GM18498 (cell line): ENCODE data around the gene PDZD2.
"Not testable (repeated sequence)": the region's sequence is repeated elsewhere in the genome, so short reads cannot be mapped to it uniquely, and the experiment has no call there.

Experiments used
- ATAC-seq: cut with Tn5 transposase; IDR thresholded peaks from one replicate; pipeline ENCODE4 v1.9.1; 2021; ENCODE audit warnings: mild to moderate bottlenecking, moderate library complexity; ENCODE audit not compliant: unreplicated experiment

The PDZD2 gene

DNA sequence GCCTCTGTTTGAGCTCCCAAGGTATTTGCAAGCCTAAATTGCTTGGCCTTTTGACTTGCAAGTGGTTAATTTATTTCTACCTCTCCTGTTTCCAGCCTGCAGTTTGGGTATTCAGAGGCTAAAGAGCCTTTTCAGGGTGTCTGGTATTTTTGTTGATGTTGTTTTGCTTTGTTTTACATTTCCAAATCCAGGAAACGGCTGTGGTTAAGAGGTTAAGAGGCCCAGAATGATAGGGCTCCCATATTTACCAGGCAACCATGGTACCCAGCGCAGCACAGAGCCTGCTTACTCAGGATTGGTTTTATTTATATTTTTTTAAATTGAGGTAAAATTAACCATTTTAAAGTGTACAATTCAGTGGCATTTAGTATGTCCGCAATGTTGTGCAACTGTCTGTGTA is 92.1 kb downstream of the PDZD2 start:
- no peak for ATAC-seq

DNA sequence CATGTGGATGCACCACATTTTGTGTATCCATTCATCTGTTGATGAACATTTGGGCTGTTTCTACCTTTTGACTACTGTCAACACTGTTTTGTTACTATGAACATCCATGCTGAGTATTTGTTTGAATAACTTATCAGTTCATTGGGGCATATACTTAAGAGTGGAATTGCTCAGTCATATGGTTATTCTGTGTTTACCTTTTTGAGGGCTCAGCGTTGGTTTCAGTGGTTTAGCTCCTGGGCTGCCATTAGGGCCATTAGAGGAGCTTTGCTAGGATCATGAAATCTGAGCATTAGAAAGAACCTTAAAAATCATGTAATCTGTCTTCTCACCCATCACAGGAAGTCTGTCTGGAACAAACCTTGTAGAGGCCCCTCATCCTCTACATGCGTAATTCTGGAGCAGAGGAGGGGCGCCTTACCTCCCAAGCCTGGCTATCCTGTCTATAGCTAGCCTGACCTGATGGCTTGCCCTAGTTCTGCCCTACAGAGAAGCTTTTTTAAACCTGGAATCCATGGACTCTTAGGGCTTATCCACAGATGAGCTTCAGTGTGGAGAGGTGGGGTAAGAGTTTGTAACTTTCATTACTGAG is 92.9 kb downstream of the PDZD2 start:
- ATAC-seq = no peak

DNA sequence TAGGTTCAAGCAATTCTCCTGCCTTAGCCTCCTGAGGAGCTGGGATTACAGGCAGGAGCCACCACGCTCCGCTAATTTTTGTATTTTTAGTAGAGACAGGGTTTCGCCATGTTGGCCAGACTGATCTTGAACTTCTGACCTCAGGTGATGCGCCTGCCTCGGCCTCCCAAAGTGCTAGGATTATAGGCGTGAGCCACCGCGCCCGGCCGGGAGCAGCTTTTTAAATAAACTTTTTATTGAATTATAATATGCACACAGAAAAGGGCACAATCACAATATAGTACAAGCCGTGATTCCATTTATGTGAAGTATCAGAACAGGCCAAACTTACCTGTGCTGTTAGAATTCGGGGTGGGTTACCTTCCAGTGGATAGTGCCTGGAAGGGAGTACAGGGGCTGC is 93.9 kb downstream of the PDZD2 start:
- not testable (repeated sequence) for ATAC-seq

DNA sequence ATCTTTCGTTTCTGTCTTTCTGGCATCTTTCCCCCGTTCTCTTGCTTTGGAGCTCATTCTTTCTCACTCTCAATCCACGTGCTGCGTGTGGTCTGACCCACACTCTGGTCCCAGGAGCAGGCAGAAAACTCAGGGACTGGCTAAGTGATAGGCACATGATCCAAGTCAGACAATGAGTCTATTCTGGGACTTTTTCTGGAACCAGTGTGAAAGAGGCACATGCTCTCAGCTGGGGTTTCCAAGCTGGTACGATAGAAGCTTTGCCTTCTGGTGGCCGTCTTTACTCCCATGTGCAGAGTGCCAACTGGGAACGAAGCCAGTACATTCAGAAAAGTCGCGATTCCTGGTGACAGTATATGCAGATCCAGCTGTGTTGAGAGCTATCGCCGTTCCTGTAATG is 94.4 kb downstream of the PDZD2 start:
- no peak for ATAC-seq

DNA sequence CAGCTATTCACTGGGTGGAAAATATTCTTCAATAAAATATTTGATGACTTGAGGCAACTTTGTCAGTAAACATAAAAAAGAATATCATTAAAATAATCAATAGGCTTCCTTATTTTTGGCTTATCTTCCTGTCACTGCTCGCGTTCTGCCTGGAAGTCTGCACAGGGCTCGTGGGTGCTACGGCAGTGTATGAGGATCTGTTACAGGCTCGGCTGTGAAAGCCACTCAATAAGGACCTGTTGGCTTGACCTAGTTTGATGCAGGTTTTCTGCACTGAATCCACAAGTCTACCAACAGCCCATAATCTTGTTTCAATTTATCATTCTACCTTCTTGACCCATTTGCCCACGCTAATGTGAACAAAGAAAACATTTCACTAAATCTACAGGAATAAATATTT is 97.2 kb downstream of the PDZD2 start:
- ATAC-seq = no peak

DNA sequence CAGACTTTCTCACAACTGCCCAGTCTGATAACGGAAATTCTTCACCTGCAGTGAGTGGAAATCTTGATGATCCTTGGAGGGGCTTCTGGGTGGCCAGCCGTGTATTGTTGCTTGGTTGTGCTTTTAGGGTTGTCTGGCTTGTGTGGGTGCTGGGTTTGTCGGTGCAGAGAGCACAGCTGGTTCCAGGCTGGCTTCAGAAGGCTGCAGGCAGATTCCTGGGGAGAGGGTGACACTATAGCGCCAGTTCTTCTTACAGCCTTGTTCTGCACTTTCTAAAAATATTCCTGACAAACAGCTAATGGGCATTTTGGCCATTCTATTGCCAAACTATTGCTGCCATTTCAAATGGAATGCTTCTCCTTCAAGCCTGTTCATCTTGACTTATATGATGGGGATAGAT is 99.3 kb downstream of the PDZD2 start:
- no peak for ATAC-seq

DNA sequence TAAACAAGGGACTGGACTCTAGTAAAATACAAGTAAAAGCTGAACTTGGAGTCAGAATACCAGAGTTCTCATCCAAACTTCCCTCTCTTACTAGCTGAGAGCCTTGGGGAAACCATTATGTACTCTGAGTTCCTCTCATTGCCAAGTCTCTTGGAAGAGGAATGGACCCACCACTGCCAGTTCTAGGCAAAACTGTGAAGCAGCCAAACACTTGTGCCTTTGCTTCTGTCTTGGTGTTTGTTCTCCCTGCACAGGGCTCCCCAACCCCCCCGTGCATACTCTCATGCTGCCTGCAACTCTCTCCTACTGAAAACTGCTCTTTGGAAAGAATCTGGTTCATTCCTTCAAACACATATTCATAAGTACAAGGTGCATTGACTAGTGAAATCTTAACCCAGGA is 102.6 kb downstream of the PDZD2 start:
- no peak for ATAC-seq

DNA sequence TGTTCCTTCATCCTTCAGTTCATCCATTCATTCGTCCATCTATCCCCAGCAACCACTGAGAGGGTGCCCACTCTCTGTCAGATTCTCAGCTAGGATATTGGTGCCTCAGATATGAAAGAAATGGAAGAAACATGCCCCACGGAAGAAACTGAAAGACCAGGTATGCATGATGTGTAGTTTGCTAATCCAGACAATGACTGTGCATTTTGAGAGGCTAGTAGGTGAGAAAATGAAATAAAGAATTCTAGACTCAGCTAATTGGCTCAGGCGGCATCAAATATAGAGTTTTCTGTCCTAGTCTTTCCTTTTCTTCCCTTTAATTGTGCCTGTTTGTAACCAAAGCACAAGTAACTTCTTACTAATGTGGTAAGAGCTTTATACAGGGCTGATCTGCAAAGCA is 104.7 kb downstream of the PDZD2 start:
- no peak for ATAC-seq

DNA sequence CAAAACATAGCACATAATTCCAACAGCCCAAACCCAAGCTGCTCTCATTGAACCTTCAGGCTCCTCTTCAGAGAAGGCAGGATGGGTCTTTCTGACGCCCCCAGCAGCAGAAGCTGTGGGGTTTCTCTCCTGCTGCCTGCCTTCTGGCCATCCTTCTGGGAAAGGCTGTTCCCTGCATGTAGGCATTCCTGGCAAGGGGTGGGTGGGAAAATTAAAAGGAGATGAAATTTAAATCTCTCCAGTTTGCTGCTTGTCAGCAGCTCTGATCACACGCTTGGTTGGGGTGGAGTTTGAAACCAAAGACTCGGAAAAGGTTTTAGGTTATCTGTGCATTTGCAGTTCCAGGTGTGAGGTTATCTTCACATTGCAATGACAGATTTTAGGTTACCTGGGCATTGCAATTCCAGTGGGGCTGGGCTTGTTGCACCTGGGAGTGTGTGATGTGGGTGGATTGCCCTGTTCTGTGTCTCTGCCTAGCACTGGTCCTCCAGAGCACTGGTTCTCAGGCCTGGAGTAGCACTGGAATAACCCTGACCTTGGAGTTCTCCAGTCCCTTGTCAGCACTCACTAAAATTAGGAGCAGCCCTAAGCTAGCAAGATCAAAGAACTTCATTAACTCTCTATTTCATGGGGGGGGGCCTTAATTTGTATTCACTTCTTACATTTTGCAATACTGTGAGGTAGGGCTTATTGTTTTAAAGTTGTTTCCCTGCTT is 109.7 kb downstream of the PDZD2 start:
- no peak for ATAC-seq

DNA sequence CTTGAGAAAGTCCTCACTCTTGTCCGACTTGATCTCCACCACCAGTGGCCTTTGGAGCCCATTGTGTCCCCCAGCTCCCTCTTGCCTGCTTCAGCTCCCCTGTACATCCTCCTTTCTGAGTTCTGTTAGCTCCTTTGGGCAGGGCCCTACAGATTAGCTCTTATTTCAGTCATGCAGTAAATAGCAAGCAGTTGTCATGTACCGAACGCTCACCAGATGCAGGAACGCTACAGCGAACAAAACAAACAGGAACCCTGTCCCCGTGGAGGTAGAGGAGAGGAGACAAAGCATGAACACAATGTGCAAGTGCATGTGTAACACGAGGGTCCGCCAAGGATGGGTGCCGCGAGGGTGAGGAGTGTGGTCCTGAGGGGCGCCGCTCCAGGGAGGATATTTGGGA is 111.3 kb downstream of the PDZD2 start:
- no peak for ATAC-seq

DNA sequence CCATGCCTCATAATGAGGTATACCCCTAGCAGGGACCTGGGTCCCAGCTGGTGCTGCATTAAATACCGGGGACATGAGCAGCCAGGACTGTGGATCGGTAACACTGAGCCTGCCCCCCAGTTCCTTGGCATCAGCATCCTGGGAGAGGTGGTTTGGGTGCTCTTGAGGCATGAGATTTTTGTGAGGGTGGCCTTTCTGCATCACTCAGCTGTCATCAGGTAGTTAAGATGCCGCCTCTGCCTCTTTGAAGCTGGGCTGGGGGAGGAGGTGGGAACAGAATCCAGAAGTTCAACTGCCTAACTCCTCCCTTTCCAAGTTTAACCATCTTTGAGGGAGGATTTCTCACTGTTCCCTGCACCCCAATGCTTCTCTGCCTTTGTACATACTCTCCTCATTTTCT is 112.7 kb downstream of the PDZD2 start:
- ATAC-seq = no peak

DNA sequence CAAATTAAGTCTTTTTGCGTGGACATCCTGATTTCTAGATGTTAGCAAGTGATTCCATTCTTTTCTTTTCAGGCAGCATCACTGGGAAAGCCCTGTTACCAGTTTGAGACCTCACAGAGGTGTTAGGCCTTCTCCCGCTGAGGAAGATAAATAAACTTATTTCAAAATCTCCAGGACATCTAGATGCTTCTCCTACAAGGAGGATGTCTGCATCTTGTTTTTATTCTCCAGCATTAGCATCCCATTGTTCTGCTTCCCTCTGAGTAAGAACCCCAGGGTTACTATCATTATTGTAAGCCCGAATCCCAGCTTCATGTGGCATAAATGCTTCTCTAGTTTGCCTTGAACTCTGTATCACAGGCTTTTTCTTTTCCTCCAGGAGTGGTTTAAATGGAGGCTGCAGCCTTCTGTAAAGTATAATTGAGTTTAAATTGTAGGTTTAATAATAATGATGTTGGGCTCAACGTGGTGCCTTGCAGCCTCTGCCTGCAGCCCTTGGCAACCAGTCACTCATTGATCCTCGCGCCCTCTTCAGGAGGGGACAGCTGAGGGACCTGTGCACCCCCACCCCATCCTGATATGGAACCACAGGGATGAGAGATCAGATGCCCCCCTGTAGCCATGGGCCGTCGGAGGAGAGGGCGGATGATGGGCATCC is 114.9 kb downstream of the PDZD2 start:
- ATAC-seq = no peak

DNA sequence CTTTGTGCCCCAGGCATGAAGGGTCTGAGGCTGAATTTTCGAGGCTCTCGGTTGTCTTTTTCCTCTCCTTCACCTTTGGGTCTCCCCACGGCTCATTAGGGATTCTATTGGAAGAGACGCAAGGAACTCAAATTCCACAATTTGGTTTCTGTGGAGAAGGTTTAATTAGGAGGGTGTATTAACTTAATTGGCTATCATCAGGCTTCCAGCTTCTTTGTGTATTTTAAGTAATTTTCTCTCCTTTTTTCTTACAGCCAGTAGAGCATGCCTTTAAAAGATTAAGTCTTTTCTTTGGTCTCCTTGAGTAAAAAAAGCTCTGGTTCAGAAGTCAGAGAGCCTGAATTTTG is 115.4 kb downstream of the PDZD2 start:
- ATAC-seq = no peak

DNA sequence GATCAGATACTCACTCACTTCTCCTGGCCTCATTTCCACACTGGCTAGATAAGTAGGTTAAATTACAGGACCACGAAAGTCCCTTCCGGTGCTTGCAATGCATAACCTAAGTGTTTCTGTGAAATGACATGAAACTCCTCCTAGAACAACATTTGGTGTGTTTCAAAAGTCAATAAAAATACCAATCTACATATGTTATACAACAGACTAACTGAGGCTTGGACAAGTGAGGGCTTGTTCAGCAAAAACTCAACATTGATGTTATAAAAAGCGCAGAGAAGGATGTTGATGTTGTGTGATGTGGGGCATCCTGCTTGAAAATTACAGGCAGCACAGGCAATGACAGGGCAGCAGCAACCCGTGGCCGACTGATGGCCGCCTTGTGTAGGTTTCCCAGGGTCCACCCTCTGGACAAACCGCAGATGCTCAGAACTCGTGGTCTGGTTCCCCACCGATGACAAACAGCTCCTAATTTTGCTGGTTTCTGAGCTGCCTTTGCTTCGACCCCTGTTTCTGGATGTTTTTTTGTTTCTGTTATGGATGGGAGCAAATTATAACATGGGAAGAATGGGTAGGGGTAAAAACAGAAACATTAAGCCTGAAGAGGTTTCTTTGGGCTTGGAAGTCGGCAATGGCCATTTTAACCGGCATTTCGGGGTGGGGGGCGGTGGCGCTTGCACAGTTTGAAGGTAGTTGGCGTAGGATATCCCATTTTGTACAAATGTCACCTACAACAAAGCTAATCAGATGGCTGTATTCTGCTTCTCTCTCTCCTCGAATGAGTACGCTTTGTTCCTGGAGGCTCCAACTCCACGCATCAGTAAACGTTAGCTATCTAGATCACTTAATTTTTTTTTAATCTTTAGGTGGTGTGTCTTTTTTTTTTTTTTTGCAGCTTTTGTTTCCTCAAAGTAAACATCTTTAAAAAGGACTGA is 116.1 kb downstream of the PDZD2 start:
- ATAC-seq = no peak

DNA sequence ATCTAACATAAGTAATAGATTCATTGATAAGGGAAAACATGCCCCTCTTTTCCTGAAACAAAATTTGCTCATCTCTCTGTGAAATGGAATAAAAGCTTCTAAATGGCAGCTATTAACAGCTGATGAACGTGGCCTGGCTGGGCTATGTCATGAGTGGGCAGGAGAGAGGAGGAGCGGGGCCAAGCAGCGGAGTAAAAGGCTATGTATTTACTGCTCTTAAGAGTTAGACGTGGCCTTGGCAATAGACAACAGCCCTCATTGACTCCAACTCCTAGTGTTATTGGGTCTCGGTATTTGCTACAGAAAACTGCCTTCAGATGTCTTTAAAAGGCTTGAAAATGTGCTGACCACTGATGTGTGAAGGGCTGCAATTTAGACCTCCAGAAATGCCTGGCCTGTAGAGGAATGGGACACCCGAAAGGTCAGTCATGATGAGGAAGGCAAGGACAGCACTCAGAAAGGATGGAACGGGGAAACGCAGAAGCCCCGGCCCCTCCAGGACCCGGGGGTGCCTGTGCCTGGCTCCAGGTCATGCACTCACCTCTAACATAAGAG is 116.8 kb downstream of the PDZD2 start:
- ATAC-seq = no peak

DNA sequence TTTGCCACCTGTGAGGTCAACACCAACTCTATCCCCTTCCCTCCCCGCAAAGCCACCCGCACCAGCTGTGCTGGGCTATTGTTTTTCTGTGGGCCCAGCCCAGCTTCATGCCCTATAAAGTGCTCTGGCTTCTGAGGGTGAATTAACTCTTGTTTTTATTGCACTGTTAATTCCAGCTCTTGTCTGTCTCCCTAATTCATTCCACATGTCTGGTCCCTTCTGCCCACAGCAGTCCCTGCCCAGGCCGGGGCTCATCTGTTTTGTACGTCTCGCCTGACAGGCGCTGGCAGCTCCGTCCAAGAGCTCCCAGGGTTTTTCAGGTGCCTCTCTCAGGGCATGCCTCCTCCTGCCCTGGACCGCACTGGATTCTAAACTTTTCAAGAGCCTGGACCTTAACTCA is 118.9 kb downstream of the PDZD2 start:
- ATAC-seq = no peak

DNA sequence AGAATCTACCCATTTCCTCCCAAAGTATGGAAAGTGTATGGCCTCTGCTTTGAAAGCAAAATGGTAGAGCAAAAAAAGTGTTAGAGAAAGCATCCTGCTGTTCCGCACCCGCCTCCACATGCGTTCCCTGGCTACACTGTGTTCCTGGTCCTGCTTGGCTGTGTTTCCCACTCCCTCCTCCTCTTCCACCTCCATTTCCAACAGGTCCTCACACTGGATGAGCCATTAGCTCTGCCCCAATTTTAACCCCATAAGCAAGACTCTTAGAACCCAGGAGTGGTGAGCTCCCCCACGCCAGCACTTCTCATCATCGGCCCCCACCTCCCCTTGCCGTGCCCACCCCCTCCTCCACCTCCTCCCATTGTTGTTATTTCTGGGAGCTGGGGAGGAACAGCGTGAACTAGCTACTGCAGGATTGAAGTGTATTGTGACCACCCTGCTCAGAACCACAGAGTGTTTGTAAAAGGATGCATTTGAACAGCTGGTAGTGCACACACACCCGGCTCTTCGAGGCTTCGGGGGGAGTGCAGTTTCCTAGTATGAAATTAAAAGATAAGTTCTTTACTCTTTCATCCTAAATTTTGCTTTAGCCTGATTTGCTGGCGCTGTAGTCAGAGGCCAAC is 120.0 kb downstream of the PDZD2 start:
- ATAC-seq = no peak

DNA sequence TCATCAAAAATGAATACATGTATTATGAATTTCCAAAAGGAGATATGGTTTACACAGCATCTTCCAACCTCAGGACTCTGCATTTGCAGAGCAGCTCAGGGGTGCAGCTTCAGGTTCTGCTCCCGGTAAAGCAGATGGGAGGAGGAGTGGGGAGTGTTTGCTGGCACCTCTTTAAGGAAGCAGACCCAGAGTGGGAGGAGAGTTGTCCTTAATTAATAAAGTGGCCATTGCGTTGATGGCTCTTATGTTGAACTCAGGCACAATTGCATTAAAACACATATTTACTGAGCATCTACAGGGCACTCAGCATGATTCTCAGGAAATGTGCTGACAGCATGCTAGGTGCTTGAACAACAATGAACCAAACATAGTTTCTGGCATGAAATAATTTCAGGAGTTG is 121.0 kb downstream of the PDZD2 start:
- no peak for ATAC-seq

DNA sequence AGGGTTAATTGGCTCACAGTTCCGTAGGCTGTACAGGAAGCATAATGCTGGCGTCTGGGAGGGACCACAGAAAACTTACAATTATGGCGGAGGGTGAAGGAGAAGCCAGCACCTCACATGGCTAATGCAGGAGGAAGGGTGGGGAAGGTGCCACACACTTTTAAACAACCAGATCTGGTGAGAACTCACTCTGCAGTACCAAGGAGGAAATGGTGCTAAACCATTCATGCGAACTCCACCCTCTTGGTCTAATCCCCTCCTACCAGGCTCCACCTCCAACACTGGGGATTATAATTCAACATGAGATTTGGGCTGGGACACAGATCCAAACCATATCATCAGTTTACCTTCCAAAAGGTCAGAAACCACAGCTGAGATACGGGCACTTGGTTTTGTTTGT is 122.9 kb downstream of the PDZD2 start:
- ATAC-seq = no peak

DNA sequence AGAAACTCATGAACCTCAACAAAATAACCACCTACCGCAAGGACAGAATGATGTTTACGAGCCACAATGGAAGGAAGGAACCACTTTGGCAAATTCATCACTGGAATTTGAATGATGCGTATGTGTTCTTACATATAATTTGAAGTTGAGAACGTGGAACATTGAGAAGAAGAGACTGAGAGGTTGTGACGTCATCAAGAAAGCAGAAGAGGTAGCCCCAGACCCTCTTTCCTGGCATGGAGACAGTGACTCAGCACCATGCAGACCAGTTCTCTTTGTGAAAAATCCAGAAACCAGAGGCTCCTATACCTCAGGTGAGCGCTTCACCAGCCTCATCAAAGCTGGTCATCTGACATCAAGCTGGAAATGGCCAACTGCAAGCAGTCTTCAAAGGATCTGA is 124.5 kb downstream of the PDZD2 start:
- ATAC-seq = no peak

DNA sequence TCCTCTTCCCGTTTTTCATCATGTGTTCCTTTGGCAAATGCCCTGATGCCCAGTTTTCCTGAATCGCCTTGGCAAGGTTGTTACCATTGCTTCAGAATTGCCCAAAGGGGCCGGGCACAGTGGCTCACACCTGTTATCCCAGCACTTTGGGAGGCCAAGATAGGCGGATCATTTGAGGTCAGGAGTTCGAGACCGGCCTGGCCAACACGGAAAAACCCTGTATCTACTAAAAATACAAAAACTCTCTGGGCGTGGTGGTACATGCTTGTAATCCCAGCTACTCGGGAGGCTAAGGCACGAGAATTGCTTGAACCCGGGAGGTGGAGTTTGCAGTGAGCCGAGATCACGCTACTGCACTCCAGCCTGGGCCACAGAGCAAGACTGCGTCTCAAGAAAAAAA is 125.8 kb downstream of the PDZD2 start:
- ATAC-seq = not testable (repeated sequence)
